PC-3 (cell line): ENCODE measurements around the gene NCOA1. TPM values are rescaled to one million over a fixed set of nuclear protein-coding genes. Genes with fewer than 3 reads are reported as not detected.

ENCODE experiments used
- ATAC-seq: fragments of 200-7000 bp; cut with Tn5 transposase; 2 replicates; pipeline ENCODE4 v1.9.1; 2020; ENCODE audit warnings: mild to moderate bottlenecking, moderate library complexity
- Bru-seq: library from RNA; stranded (reverse); fragments of 400-500 nt; gene quantifications from one replicate; lab custom pipeline; 2021; lab: Mats Ljungman, UMichigan
- BruChase-seq, 2 experiments: library from RNA; stranded (reverse); fragments of 400-500 nt; gene quantifications; one replicate each; lab custom pipeline; 2021; lab: Mats Ljungman, UMichigan
- BruUV-seq: library from RNA; stranded (reverse); fragments of 400-500 nt; replicated peaks from 2 replicates; lab custom pipeline; 2021; lab: Mats Ljungman, UMichigan
- CTCF ChIA-PET: fragments of 300-600 bp; sonication (Branson Sonifier 250); formaldehyde crosslinking; loops from one replicate; lab custom pipeline; 2022; ENCODE audit warnings: antibody characterized with exemption; lab: Charles Lee
- POLR2A ChIA-PET: fragments of 300-600 bp; sonication (Branson Sonifier 250); formaldehyde crosslinking; loops from one replicate; lab custom pipeline; 2022; ENCODE audit warnings: antibody characterized with exemption; ENCODE audit not compliant: unreplicated experiment; lab: Charles Lee
- DNase-seq: peaks from one replicate; pipeline ENCODE4 v3.0.0-alpha.2; 2015
- H2AFZ ChIP-seq: fragments of 300-600 bp; sonication (generic); 2 replicates; pipeline ENCODE4 v1.6.0; 2016; ENCODE audit warnings: antibody characterized with exemption, low read length
- H3F3A ChIP-seq: fragments of 300-600 bp; sonication (generic); one replicate; pipeline ENCODE4 v1.6.0; 2017; ENCODE audit warnings: antibody characterized with exemption, low read length, control low read depth, mild to moderate bottlenecking; ENCODE audit not compliant: unreplicated experiment
- H3K27ac ChIP-seq: fragments of 300-600 bp; sonication (generic); 2 replicates; pipeline ENCODE4 v1.5.1; 2016; ENCODE audit warnings: mild to moderate bottlenecking, low read length
- H3K27me3 ChIP-seq: fragments of 300-600 bp; sonication (generic); 2 replicates; pipeline ENCODE4 v1.6.1; 2016; ENCODE audit warnings: low read length, mixed read lengths
- H3K36me3 ChIP-seq: fragments of 300-600 bp; sonication (generic); 2 replicates; pipeline ENCODE4 v1.6.1; 2016; ENCODE audit warnings: low read depth, mixed run types, low read length, mixed read lengths
- H3K4me1 ChIP-seq: fragments of 300-600 bp; sonication (generic); 2 replicates; pipeline ENCODE4 v1.5.1; 2016; ENCODE audit warnings: low read length; ENCODE audit not compliant: insufficient read depth
- H3K4me2 ChIP-seq: fragments of 300-600 bp; sonication (generic); 2 replicates; pipeline ENCODE4 v1.6.0; 2016; ENCODE audit warnings: low read length
- H3K4me3 ChIP-seq: fragments of 300-600 bp; sonication (generic); 2 replicates; pipeline ENCODE4 v1.5.1; 2016; ENCODE audit warnings: mild to moderate bottlenecking, low read length, mixed read lengths
- H3K79me2 ChIP-seq: fragments of 300-600 bp; sonication (generic); 2 replicates; pipeline ENCODE4 v1.6.1; 2017; ENCODE audit warnings: low read length, mixed read lengths
- H3K9ac ChIP-seq: fragments of 300-600 bp; sonication (generic); 2 replicates; pipeline ENCODE4 v1.6.0; 2016; ENCODE audit warnings: mild to moderate bottlenecking, low read length
- H3K9me2 ChIP-seq: fragments of 300-600 bp; sonication (generic); replicated peaks from 2 replicates; pipeline ENCODE4 v1.6.1; 2016; ENCODE audit warnings: mixed run types, low read length, mixed read lengths
- H3K9me3 ChIP-seq: fragments of 300-600 bp; sonication (generic); 2 replicates; pipeline ENCODE4 v1.6.1; 2016; ENCODE audit warnings: low read length, mixed read lengths
- H4K20me1 ChIP-seq: fragments of 300-600 bp; sonication (generic); 2 replicates; pipeline ENCODE4 v1.6.1; 2016; ENCODE audit warnings: low read length, mixed read lengths
- CTCF ChIP-seq: fragments of 300-600 bp; sonication (generic); conservative IDR thresholded peaks from 2 replicates; pipeline ENCODE4 v1.5.1; 2017; ENCODE audit warnings: antibody characterized with exemption, low read depth, mild to moderate bottlenecking, low read length
- EZH2 ChIP-seq: fragments of 300-600 bp; sonication (generic); IDR thresholded peaks from one replicate; pipeline ENCODE4 v1.6.1; 2017; ENCODE audit warnings: antibody characterized with exemption, mild to moderate bottlenecking, low read length; ENCODE audit not compliant: unreplicated experiment
- EZH2phosphoT487 ChIP-seq: fragments of 300-600 bp; sonication (generic); IDR thresholded peaks from 2 replicates; pipeline ENCODE4 v1.6.1; 2018; ENCODE audit warnings: mild to moderate bottlenecking, antibody characterized with exemption, low read length, borderline replicate concordance
- intact Hi-C: fragments of 100-400 bp; cut with micrococcal nuclease; formaldehyde crosslinking; loops from 2 replicates; pipeline ENCODE4 v1.9.0; 2023
- long read RNA-seq: library from polyadenylated mRNA; unstranded; transcript quantifications from one replicate; pipeline ENCODE4 v2.0.0, GENCODE V29; 2021; ENCODE audit not compliant: unreplicated experiment
- total RNA-seq: library from RNA; depleted of rRNA; stranded (reverse); fragments of >200 nt; gene quantifications from 2 replicates; pipeline ENCODE4 v1.2.3, GENCODE V29; 2014; rRNA removed

NCOA1 gene
- 7.5 and 8.2 TPM in 2 replicates for total RNA-seq
- percentile 63 among the genes with signal in this experiment for Bru-seq, nascent RNA
- percentile 57 among the genes with signal in this experiment for BruChase-seq, experiment 1, labeled RNA remaining after a 6-hour chase
- percentile 65 among the genes with signal in this experiment for BruChase-seq, experiment 2, labeled RNA remaining after a 2-hour chase
- long read RNA-seq, partial matches to known transcripts: 11 of 35 reads
- long read RNA-seq, other reads (novel, unspliced or antisense): 24 of 35 reads

GRCh38 chr2:24490690-24491541, at the start of gene NCOA1:
NCOA1 (plus strand) TSS chr2:24491254; CDS start chr2:24658678, 167,424 bp downstream.
- intact Hi-C loops: loop anchor here (2.0 to 5.0 kb wide), 4 partner anchors 51 to 336 kb away; partner anchors contain the start of genes CENPO and PTRHD1
- POLR2A ChIA-PET: interaction anchor here (0.5 kb wide), 1 partner anchor 82 kb away, joined by 7 read pairs; no protein-coding TSS in a partner anchor

GRCh38 chr2:24448797-24449196, 42.3 kb upstream of the NCOA1 start:
- no peak for TF ChIP-seq EZH2phosphoT487
- Histone ChIP-seq H3K4me1 (no peaks in the 10 kb centered on the region), H2AFZ (no peak overlapping the region), H3K9ac (no peak overlapping the region), H3K9me3 (0 out of 2 replicates have a peak, but pooled peaks cover 6% of the 10 kb centered on the region), H3K27ac (no peak overlapping the region), H4K20me1 (no peaks in the 10 kb centered on the region), H3K4me3 (no peak overlapping the region), H3K4me2 (no peak overlapping the region), H3K79me2 (no peaks in the 10 kb centered on the region), H3K9me2 (no peaks in the 10 kb centered on the region), H3F3A (no peaks in the 10 kb centered on the region), H3K36me3 (no peaks in the 10 kb centered on the region), H3K27me3 (no peaks in the 10 kb centered on the region)
- BruUV-seq: no TSS peak
- ATAC-seq: no peak
- intact Hi-C loops: no loop called here
- ChIA-PET CTCF (no interaction called here), POLR2A (no interaction called here)
- no peak for DNase-seq

More at GRCh38 chr2:24490690-24491541, at the start of gene NCOA1:
- peaks cover 41% of the 10 kb centered on the region for H3K79me2 ChIP-seq
- DNase-seq: peak; percentile 82
- H3K4me1 ChIP-seq: peaks cover 29% of the 10 kb centered on the region
- peak within 1 kb of the TSS; percentile 86 for H3K4me2 ChIP-seq
- no peaks in the 10 kb centered on the region for H3K9me3 ChIP-seq
- no peaks in the 10 kb centered on the region for H4K20me1 ChIP-seq
- H3F3A ChIP-seq: no peaks in the 10 kb centered on the region
- CTCF ChIA-PET: interaction anchor here (0.5 to 1.1 kb wide), 3 partner anchors 68 to 338 kb away, joined by 3 to 5 read pairs (median 3); no protein-coding TSS in a partner anchor
- BruUV-seq: no TSS peak
- H3K9ac ChIP-seq: peak within 1 kb of the TSS; percentile 59
- ATAC-seq: peak; percentile 84
- TF ChIP-seq CTCF (no peak), EZH2phosphoT487 (no peak), EZH2 (no peak)
- H3K9me2 ChIP-seq: no peaks in the 10 kb centered on the region
- H3K27ac ChIP-seq: peak within 1 kb of the TSS; percentile 4; the same call in 1 of the 2 replicates
- peak within 1 kb of the TSS; percentile 88 for H3K4me3 ChIP-seq
- H3K27me3 ChIP-seq: no peaks in the 10 kb centered on the region
- H2AFZ ChIP-seq: peak within 1 kb of the TSS; percentile 89
- no peaks in the 10 kb centered on the region for H3K36me3 ChIP-seq

- H3K9me2 ChIP-seq: no peaks in the 10 kb centered on the region
- H3K79me2 ChIP-seq: no peaks in the 10 kb centered on the region
- H3K4me3 ChIP-seq: no peak overlapping the region
- ATAC-seq (no peak), DNase-seq (no peak)
- no peaks in the 10 kb centered on the region for H3K4me1 ChIP-seq
- CTCF ChIA-PET: no interaction called here
- no peaks in the 10 kb centered on the region for H4K20me1 ChIP-seq
- H3F3A ChIP-seq: no peaks in the 10 kb centered on the region
- TF ChIP-seq CTCF (no peak), EZH2phosphoT487 (no peak), EZH2 (no peak)
- intact Hi-C loops: no loop called here
- H3K9me3 ChIP-seq: 0 out of 2 replicates have a peak, but pooled peaks cover 6% of the 10 kb centered on the region
- no peak overlapping the region for H2AFZ ChIP-seq
- H3K27me3 ChIP-seq: no peaks in the 10 kb centered on the region
- H3K27ac ChIP-seq: no peak overlapping the region
- POLR2A ChIA-PET: no interaction called here
- no peak overlapping the region for H3K4me2 ChIP-seq
- no TSS peak for BruUV-seq
- H3K36me3 ChIP-seq: no peaks in the 10 kb centered on the region
- no peak overlapping the region for H3K9ac ChIP-seq
Measured at GRCh38 chr2:24449344-24449743, 41.7 kb upstream of the NCOA1 start.
